WTC11 (cell line): ENCODE data around the gene PTCH1. TPM values are rescaled to one million over a fixed set of nuclear protein-coding genes. Genes with fewer than 3 reads are reported as not detected.

Source experiments
- ATAC-seq: fragments of 200-7000 bp; cut with Tn5 transposase; 2 replicates; pipeline ENCODE4 v1.10.0; 2021; ENCODE audit warnings: mild to moderate bottlenecking, moderate library complexity
- CTCF ChIA-PET: fragments of 300-600 bp; sonication (Branson Sonifier 250); formaldehyde crosslinking; loops from one replicate; lab custom pipeline; 2021; ENCODE audit warnings: antibody characterized with exemption; lab: Charles Lee
- POLR2A ChIA-PET: fragments of 350-600 bp; sonication (Branson Sonifier 250); formaldehyde crosslinking; loops from one replicate; lab custom pipeline; 2021; ENCODE audit warnings: antibody characterized with exemption; lab: Charles Lee
- DNase-seq: peaks from one replicate; pipeline ENCODE4 v3.0.0; 2021; ENCODE audit warnings: low spot score
- H3K27ac Mint-ChIP-seq: 2 replicates; pipeline ENCODE4 v1.8.0; 2021; ENCODE audit warnings: mixed read lengths
- H3K27me3 Mint-ChIP-seq: 2 replicates; pipeline ENCODE4 v1.8.0; 2021; ENCODE audit warnings: low read depth, mild to moderate bottlenecking, moderate library complexity, mixed read lengths
- H3K36me3 Mint-ChIP-seq: 2 replicates; pipeline ENCODE4 v1.8.0; 2021; ENCODE audit warnings: mixed read lengths
- H3K4me1 Mint-ChIP-seq: 2 replicates; pipeline ENCODE4 v1.8.0; 2022; ENCODE audit warnings: mixed read lengths
- H3K4me3 Mint-ChIP-seq: 2 replicates; pipeline ENCODE4 v1.8.0; 2021; ENCODE audit warnings: mild to moderate bottlenecking, moderate library complexity, mixed read lengths
- H3K9me3 Mint-ChIP-seq: 2 replicates; pipeline ENCODE4 v1.8.0; 2021; ENCODE audit warnings: mixed read lengths
- CREM ChIP-seq: sonication (generic); formaldehyde crosslinking; IDR thresholded peaks from 2 replicates; pipeline ENCODE4 v1.8.1; 2022; ENCODE audit warnings: mild to moderate bottlenecking, missing genetic modification reagents, moderate library complexity
- ETV6 ChIP-seq: sonication (generic); formaldehyde crosslinking; IDR thresholded peaks from 2 replicates; pipeline ENCODE4 v1.8.1; 2022; ENCODE audit warnings: mild to moderate bottlenecking, missing genetic modification reagents
- JAZF1 ChIP-seq: fragments of 250-450 bp; sonication (Bioruptor Pico); IDR thresholded peaks from 2 replicates; pipeline ENCODE4 v1.9.0; 2021; ENCODE audit warnings: moderate library complexity, mild to moderate bottlenecking, inconsistent platforms
- JUN ChIP-seq: sonication (generic); formaldehyde crosslinking; IDR thresholded peaks from 2 replicates; pipeline ENCODE4 v1.8.0; 2023; ENCODE audit warnings: mild to moderate bottlenecking, missing genetic modification reagents
- MXD4 ChIP-seq: fragments of 250-450 bp; sonication (Bioruptor Pico); IDR thresholded peaks from 2 replicates; pipeline ENCODE4 v1.8.0; 2021; ENCODE audit warnings: mild to moderate bottlenecking, moderate library complexity, borderline replicate concordance
- NFE2L1 ChIP-seq: sonication (generic); formaldehyde crosslinking; IDR thresholded peaks from 2 replicates; pipeline ENCODE4 v1.8.1; 2023; ENCODE audit warnings: missing genetic modification reagents
- TCF7 ChIP-seq: sonication (generic); formaldehyde crosslinking; IDR thresholded peaks from 2 replicates; pipeline ENCODE4 v1.8.0; 2022; ENCODE audit warnings: mild to moderate bottlenecking, low read depth, missing genetic modification reagents, moderate library complexity
- TEAD4 ChIP-seq: sonication (generic); formaldehyde crosslinking; IDR thresholded peaks from 2 replicates; pipeline ENCODE4 v1.8.0; 2022; ENCODE audit warnings: mild to moderate bottlenecking, missing genetic modification reagents
- ZNF121 ChIP-seq: sonication (generic); formaldehyde crosslinking; IDR thresholded peaks from 2 replicates; pipeline ENCODE4 v1.8.0; 2023; ENCODE audit warnings: missing genetic modification reagents
- ZNF138 ChIP-seq: sonication (generic); formaldehyde crosslinking; conservative IDR thresholded peaks from 2 replicates; pipeline ENCODE4 v1.8.1; 2022; ENCODE audit warnings: mild to moderate bottlenecking, moderate library complexity, missing genetic modification reagents
- ZNF317 ChIP-seq: sonication (generic); formaldehyde crosslinking; IDR thresholded peaks from 2 replicates; pipeline ENCODE4 v1.8.1; 2023; ENCODE audit warnings: low read depth, mild to moderate bottlenecking, moderate library complexity, missing genetic modification reagents, borderline replicate concordance
- ZNF416 ChIP-seq: fragments of 250-450 bp; sonication (Bioruptor Pico); IDR thresholded peaks from 2 replicates; pipeline ENCODE4 v1.9.0; 2021; ENCODE audit warnings: mild to moderate bottlenecking, inconsistent platforms
- ZNF423 ChIP-seq: fragments of 250-450 bp; sonication (Bioruptor Pico); IDR thresholded peaks from 2 replicates; pipeline ENCODE4 v2.1.2; 2022; ENCODE audit warnings: mild to moderate bottlenecking, moderate library complexity
- ZNF671 ChIP-seq: fragments of 250-450 bp; sonication (Bioruptor Pico); IDR thresholded peaks from 2 replicates; pipeline ENCODE4 v1.8.0; 2021; ENCODE audit warnings: mild to moderate bottlenecking
- total RNA-seq: library from RNA; stranded (reverse); gene quantifications from 3 replicates; pipeline ENCODE4 v1.2.3, GENCODE V29; 2021
- TF ChIP-seq, protein P1 (sequence below): sonication (generic); formaldehyde crosslinking; IDR thresholded peaks from 2 replicates; pipeline ENCODE4 v1.8.1; 2022; ENCODE audit warnings: missing genetic modification reagents, borderline replicate concordance
- TF ChIP-seq, protein P2 (sequence below): fragments of 250-450 bp; sonication (Bioruptor Pico); IDR thresholded peaks from 2 replicates; pipeline ENCODE4 v1.9.0; 2021; ENCODE audit warnings: mild to moderate bottlenecking
- TF ChIP-seq, protein P3 (sequence below): sonication (generic); formaldehyde crosslinking; IDR thresholded peaks from 2 replicates; pipeline ENCODE4 v1.8.0; 2023; ENCODE audit warnings: mild to moderate bottlenecking, missing genetic modification reagents
- TF ChIP-seq, protein P4 (sequence below): sonication (generic); formaldehyde crosslinking; IDR thresholded peaks from 2 replicates; pipeline ENCODE4 v1.8.1; 2022; ENCODE audit warnings: low read depth, missing genetic modification reagents, borderline replicate concordance
- TF ChIP-seq, protein P5 (sequence below): sonication (generic); formaldehyde crosslinking; IDR thresholded peaks from 2 replicates; pipeline ENCODE4 v1.8.1; 2023; ENCODE audit warnings: mild to moderate bottlenecking, moderate library complexity, missing genetic modification reagents
- TF ChIP-seq, protein P6 (sequence below): sonication (generic); formaldehyde crosslinking; IDR thresholded peaks from 2 replicates; pipeline ENCODE4 v1.8.1; 2023; ENCODE audit warnings: mild to moderate bottlenecking, missing genetic modification reagents, moderate library complexity
- TF ChIP-seq, protein P7 (sequence below): fragments of 250-450 bp; sonication (Bioruptor Pico); conservative IDR thresholded peaks from 2 replicates; pipeline ENCODE4 v1.9.0; 2021; ENCODE audit warnings: mild to moderate bottlenecking

The PTCH1 gene
- total RNA-seq, 1 experiment from 2014 or later = 38.0 TPM

DNA sequence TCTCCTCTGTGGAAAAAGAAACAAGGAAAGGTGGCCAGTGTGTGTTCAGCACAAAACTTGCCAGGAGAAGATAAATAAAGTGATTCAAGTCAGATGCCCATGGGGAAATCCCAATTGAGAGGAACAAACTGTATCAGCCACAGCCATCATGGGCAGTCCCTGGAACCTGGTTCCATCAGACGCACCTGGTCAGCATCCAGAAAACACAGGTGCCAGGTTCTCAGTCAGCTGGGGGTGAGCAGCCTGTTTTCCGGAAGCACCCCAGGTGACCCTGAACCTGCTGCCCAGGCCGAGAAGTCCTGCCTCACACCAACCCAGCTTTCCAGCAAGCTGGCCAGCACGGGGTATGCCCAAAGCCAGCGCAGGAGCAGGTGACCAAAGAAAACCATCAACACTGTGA, 30.5 kb downstream of the PTCH1 start (continued):
- TF ChIP-seq, protein P1, sequence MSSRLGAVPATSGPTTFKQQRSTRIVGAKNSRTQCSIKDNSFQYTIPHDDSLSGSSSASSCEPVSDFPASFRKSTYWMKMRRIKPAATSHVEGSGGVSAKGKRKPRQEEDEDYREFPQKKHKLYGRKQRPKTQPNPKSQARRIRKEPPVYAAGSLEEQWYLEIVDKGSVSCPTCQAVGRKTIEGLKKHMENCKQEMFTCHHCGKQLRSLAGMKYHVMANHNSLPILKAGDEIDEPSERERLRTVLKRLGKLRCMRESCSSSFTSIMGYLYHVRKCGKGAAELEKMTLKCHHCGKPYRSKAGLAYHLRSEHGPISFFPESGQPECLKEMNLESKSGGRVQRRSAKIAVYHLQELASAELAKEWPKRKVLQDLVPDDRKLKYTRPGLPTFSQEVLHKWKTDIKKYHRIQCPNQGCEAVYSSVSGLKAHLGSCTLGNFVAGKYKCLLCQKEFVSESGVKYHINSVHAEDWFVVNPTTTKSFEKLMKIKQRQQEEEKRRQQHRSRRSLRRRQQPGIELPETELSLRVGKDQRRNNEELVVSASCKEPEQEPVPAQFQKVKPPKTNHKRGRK (CRISPR knock-in tag) = no peak
- TF ChIP-seq, protein P2, sequence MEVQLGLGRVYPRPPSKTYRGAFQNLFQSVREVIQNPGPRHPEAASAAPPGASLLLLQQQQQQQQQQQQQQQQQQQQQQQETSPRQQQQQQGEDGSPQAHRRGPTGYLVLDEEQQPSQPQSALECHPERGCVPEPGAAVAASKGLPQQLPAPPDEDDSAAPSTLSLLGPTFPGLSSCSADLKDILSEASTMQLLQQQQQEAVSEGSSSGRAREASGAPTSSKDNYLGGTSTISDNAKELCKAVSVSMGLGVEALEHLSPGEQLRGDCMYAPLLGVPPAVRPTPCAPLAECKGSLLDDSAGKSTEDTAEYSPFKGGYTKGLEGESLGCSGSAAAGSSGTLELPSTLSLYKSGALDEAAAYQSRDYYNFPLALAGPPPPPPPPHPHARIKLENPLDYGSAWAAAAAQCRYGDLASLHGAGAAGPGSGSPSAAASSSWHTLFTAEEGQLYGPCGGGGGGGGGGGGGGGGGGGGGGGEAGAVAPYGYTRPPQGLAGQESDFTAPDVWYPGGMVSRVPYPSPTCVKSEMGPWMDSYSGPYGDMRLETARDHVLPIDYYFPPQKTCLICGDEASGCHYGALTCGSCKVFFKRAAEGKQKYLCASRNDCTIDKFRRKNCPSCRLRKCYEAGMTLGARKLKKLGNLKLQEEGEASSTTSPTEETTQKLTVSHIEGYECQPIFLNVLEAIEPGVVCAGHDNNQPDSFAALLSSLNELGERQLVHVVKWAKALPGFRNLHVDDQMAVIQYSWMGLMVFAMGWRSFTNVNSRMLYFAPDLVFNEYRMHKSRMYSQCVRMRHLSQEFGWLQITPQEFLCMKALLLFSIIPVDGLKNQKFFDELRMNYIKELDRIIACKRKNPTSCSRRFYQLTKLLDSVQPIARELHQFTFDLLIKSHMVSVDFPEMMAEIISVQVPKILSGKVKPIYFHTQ (CRISPR knock-in tag) = no peak
- TF ChIP-seq ZNF416 (CRISPR knock-in tag) (no peak), ZNF423 (CRISPR knock-in tag) (no peak), ZNF121 (no peak), ZNF671 (CRISPR knock-in tag) (no peak)
- TF ChIP-seq, protein P3, sequence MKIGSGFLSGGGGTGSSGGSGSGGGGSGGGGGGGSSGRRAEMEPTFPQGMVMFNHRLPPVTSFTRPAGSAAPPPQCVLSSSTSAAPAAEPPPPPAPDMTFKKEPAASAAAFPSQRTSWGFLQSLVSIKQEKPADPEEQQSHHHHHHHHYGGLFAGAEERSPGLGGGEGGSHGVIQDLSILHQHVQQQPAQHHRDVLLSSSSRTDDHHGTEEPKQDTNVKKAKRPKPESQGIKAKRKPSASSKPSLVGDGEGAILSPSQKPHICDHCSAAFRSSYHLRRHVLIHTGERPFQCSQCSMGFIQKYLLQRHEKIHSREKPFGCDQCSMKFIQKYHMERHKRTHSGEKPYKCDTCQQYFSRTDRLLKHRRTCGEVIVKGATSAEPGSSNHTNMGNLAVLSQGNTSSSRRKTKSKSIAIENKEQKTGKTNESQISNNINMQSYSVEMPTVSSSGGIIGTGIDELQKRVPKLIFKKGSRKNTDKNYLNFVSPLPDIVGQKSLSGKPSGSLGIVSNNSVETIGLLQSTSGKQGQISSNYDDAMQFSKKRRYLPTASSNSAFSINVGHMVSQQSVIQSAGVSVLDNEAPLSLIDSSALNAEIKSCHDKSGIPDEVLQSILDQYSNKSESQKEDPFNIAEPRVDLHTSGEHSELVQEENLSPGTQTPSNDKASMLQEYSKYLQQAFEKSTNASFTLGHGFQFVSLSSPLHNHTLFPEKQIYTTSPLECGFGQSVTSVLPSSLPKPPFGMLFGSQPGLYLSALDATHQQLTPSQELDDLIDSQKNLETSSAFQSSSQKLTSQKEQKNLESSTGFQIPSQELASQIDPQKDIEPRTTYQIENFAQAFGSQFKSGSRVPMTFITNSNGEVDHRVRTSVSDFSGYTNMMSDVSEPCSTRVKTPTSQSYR = no peak

DNA sequence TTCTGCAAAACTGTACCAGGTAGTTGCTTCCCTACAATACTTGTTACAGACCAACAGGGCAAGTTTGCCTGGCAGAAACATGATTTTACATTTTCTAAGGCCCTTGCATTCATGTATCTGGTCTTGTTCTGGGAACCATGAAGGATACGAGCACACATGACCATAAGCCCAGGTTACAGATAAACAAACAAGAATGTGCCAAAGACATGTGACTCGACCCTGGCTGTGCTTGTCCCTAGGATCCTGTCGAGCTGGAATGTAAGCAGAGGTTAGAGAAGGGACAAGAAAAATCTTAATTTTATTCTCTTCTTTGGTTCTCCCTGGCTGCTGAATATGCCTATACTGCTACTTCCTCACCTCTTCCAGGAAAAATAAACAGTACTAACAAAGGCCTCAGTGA, 32.5 kb downstream of the PTCH1 start:
- ATAC-seq = no peak
- peaks cover 20% of the 10 kb centered on the region for H3K36me3 Mint-ChIP-seq
- POLR2A ChIA-PET = no interaction called here
- TF ChIP-seq JAZF1 (CRISPR knock-in tag) (no peak), MXD4 (CRISPR knock-in tag) (no peak)
- TF ChIP-seq, all 79 proteins: peak for 0
- no peaks in the 10 kb centered on the region for H3K27me3 Mint-ChIP-seq
- H3K4me1 Mint-ChIP-seq = peaks cover 60% of the 10 kb centered on the region
- DNase-seq = no peak
- H3K9me3 Mint-ChIP-seq = no peaks in the 10 kb centered on the region
- CTCF ChIA-PET = no interaction called here
- H3K27ac Mint-ChIP-seq = no peak overlapping the region
- no peak overlapping the region for H3K4me3 Mint-ChIP-seq

DNA sequence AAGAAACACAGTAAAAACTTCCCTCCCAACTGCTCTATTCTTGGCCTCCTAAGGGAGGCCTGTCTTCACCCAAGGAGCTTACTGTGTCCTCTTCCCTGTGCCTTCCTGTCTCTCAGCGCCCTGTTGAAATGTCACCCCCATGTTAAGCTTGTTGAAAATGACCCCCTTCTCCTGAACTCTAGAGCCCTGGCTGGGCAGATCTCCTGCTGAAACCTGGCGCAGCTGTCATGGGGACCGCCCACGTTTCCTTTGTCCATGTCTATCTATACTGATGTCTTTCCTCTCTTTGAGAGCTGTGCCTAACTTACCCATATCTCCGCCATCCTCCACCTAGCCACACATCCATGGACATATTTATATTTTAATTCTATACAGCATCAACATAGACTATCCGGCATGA, 33.3 kb downstream of the PTCH1 start:
- POLR2A ChIA-PET = interaction anchor here (0.6 kb wide), 1 partner anchor 10 kb away, joined by 5 read pairs; no protein-coding TSS in a partner anchor
- CTCF ChIA-PET = interaction anchor here (1.0 to 1.7 kb wide), 2 partner anchors 26 to 147 kb away, joined by 3 to 5 read pairs; no protein-coding TSS in a partner anchor
- no peak for DNase-seq
- no peaks in the 10 kb centered on the region for H3K9me3 Mint-ChIP-seq
- no peak overlapping the region; the same call in 1 of the 2 replicates for H3K27ac Mint-ChIP-seq
- H3K4me3 Mint-ChIP-seq = no peak overlapping the region
- no peaks in the 10 kb centered on the region for H3K27me3 Mint-ChIP-seq
- H3K36me3 Mint-ChIP-seq = peaks cover 28% of the 10 kb centered on the region
- H3K4me1 Mint-ChIP-seq = peaks cover 66% of the 10 kb centered on the region
- ATAC-seq = no peak
- TF ChIP-seq, protein P4, sequence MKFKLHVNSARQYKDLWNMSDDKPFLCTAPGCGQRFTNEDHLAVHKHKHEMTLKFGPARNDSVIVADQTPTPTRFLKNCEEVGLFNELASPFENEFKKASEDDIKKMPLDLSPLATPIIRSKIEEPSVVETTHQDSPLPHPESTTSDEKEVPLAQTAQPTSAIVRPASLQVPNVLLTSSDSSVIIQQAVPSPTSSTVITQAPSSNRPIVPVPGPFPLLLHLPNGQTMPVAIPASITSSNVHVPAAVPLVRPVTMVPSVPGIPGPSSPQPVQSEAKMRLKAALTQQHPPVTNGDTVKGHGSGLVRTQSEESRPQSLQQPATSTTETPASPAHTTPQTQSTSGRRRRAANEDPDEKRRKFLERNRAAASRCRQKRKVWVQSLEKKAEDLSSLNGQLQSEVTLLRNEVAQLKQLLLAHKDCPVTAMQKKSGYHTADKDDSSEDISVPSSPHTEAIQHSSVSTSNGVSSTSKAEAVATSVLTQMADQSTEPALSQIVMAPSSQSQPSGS = no peak
- TF ChIP-seq ZNF138 (CRISPR knock-in tag) (no peak), TCF7 (no peak), JUN (CRISPR knock-in tag) (no peak), NFE2L1 (CRISPR knock-in tag) (no peak), ETV6 (CRISPR knock-in tag) (no peak), ZNF317 (CRISPR knock-in tag) (no peak), TEAD4 (CRISPR knock-in tag) (no peak), ZNF423 (CRISPR knock-in tag) (no peak), CREM (CRISPR knock-in tag) (no peak)
- TF ChIP-seq, protein P5, sequence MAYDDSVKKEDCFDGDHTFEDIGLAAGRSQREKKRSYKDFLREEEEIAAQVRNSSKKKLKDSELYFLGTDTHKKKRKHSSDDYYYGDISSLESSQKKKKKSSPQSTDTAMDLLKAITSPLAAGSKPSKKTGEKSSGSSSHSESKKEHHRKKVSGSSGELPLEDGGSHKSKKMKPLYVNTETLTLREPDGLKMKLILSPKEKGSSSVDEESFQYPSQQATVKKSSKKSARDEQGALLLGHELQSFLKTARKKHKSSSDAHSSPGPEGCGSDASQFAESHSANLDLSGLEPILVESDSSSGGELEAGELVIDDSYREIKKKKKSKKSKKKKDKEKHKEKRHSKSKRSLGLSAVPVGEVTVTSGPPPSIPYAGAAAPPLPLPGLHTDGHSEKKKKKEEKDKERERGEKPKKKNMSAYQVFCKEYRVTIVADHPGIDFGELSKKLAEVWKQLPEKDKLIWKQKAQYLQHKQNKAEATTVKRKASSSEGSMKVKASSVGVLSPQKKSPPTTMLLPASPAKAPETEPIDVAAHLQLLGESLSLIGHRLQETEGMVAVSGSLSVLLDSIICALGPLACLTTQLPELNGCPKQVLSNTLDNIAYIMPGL (CRISPR knock-in tag) = no peak
- TF ChIP-seq, protein P6, sequence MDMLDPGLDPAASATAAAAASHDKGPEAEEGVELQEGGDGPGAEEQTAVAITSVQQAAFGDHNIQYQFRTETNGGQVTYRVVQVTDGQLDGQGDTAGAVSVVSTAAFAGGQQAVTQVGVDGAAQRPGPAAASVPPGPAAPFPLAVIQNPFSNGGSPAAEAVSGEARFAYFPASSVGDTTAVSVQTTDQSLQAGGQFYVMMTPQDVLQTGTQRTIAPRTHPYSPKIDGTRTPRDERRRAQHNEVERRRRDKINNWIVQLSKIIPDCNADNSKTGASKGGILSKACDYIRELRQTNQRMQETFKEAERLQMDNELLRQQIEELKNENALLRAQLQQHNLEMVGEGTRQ (CRISPR knock-in tag) = no peak
- TF ChIP-seq, protein P7, sequence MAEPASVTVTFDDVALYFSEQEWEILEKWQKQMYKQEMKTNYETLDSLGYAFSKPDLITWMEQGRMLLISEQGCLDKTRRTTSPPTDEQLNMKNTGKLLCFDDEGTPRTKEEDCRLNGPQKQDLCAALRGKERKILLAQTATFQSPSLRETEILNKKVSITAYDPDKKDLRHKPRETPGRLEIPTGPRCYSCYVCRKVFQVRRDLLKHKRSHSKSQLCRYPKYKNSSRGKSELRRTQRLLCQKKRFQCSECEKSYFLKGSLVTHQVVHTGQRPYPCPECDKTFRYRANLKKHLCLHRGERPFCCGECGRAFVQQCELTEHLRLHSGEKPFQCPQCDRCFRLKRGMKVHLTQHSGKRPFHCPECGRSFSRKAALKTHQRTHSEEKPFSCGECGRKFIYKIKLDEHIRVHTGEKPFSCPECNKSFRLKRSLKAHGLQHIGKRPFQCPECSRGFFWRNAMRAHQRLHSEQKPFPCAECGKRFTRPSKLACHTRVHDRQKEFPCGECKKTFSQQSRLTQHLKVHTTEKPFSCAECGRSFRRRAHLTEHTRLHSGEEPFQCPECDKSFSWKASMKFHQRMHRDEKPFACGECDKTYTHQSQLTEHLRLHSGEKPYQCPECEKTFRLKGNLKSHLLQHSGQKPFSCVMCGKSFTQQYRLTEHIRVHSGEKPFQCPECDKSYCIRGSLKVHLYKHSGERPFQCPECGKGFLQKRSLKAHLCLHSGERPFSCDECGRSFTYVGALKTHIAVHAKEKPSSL (CRISPR knock-in tag) = no peak
